Pulmonary artery endothelial cell (primary cell): ENCODE results near the gene PDE7B. TPM values are rescaled to one million over a fixed set of nuclear protein-coding genes. Genes with fewer than 3 reads are reported as not detected.
"Not testable (repeated sequence)": the region's sequence is repeated elsewhere in the genome, so short reads cannot be mapped to it uniquely, and the experiment has no call there.

Source experiments
- DNase-seq: peaks from one replicate; pipeline ENCODE4 v3.0.0-alpha.2; 2011; ENCODE audit warnings: low read depth, low spot score
- total RNA-seq: library from RNA; depleted of rRNA; stranded (reverse); fragments of >200 nt; gene quantifications from 2 replicates; pipeline ENCODE4 v1.2.3, GENCODE V29; 2014

Gene PDE7B
- total RNA-seq, 1 donor from 2014 or later, result 42.5 TPM

DNA sequence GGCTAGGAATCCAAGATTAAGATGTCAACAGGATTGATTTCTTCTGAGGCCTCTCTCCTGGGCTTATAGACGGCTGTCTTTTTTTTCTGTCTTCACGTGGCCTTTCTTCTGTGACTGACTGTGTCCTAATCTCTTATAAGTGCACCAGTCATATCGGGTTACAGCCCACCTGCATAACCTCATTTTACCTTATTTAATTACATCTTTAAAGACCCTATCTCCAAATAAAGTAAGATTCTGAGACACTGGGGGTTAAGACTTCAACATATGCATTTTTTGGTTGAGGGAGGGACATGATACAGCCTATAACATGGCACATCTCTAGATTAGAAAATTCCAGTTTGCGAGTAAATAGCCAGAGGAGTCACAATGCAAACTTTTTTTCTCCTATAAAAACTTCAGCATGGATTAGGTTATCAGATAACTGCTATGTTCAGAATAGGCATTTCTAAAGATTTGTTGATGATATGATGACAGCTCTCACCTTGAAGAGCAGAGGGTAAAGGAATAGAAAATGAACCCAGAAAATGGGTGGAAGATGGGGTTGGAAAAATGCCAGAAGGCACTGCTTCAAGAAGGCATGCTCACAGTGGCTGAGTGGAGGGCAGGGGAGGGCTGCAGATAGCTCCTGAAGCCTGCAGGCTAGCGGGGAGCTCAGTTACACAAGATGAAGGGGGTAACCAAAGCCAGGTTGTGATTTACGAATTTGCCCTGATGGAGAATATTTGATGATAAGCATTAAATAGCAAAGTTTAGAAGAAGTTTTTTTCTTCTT, 8.7 kb upstream of the PDE7B start:
- no peak for DNase-seq

DNA sequence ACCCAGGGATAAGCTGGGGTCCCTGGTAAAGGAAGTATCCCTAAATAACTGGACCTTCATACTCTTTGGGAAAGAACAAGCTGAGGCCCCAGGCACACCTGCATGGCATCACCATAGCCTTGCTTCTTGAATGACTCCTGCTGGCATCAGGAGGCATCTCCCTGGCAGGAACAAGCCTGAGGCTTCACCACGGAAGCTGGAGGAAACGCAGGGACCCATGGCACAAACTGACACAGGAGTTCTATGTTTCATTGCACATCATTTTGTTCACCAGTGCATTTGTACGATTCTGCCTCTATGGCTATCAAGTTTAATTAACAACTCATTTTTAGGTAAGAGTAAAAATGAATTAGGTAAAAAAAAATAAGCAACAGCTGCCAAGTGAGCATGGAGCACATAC, 619 bp upstream of the PDE7B start:
- no peak for DNase-seq

DNA sequence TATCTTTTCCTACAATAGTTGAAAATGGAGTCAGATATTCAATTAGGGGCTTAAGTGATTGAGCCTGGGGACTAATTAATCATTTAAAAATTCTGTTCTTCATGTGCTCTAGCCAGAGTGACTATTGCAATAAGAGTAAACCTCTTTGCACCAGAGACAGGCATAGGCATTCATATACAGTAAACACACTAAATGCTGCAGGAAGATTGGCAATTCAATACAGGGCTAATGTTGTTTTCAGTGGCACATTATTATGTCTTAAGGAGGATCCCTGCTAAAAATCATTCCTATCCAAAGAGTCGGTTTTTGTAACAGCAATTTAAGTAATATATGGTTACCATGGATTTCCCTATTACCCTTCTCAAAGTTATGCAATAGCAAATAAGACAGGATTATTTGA, 1.2 kb downstream of the PDE7B start:
- DNase-seq, result no peak

DNA sequence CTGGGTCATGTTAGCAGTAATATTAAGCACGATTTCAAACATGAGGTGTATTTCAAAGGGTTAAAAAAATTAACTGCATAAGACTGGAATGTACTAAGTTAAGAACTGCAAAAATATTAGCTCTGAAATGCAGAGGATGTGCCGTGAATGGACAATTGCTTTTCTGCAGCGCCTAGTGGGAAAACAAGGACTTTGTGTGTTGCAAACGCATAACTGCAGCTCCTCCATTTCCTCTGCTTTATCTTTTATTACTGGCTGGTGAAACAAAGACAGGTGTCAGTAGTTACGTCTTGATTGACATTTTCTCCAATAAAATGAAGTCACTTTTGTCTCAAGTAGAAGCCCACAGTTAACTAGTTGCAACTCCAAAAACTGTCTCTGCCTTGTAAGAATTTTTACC, 1.7 kb downstream of the PDE7B start:
- no peak for DNase-seq

DNA sequence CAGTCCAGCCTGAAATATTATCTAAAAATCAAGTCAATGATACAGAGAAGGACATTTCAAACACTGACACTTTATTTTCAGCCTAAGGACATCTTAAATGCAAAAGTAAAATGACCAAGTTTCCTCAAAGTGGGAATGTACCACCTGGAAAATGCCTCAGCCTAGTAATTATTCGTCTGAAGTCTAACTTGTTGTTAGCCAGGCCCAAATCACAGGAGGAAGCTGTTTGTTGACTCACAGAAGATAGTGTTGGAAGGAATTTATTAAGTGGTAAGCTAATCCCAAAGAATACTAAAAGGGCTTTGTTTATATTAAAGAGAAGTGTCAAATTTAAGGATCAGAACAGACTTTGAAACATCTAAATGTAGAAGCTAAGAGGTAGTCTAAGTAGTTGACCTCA, 2.5 kb downstream of the PDE7B start:
- DNase-seq, result no peak

DNA sequence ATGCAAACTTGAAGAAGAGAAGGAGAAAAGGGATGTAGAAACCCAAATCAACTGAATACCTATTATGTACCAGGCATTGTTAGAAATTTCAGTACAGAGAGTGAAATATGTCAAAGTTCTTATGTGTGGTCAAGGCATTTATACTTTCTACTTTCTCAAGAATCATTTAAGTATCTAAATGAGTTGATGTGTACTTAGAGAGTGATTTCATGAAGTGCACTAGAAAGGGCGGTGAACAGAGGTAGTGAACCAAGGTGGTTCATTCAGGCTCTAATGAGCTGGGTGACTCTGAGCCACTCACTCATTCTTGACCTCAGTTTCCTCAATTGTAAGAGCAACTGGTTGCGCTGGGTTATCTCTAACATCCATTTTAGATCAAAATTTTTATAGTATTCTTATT, 3.3 kb downstream of the PDE7B start:
- no peak for DNase-seq

DNA sequence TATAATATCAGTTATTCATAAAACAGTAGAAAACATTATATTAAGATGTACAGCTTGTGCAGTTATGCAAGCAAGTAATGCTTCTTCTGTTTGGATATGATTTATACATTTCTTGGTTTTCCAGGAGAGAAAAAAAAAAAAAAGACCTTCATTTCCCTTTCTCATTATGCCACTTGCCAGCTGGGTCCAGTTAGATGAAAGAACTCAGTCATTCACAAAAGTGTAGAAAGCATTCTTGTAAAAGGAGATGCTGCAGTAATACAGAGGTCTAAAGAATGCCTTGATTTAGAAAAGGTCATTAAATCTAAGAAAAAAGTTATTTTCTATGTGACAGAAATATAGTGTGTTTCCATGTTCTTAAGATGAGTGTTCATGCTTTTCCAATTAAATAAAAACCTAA, 7.4 kb downstream of the PDE7B start:
- DNase-seq, result no peak

DNA sequence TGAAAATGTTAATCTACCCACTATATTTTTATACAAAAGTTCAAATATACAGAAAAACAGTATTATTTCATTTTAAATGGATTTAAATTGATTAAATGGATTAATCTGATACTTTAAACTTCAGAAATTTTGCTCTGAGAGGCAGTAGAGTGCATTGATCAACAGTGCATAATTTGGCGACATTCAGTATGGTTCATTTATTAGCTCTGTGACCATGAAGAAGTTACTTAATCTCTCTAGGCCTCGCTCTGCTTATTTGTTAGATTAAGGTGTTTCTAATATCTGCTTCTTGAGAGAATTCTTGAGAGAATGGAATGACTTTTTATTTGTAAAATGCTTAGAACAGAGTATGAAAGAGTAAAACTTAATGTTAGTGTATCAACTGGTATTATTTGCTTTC, 8.9 kb downstream of the PDE7B start:
- DNase-seq, result no peak

DNA sequence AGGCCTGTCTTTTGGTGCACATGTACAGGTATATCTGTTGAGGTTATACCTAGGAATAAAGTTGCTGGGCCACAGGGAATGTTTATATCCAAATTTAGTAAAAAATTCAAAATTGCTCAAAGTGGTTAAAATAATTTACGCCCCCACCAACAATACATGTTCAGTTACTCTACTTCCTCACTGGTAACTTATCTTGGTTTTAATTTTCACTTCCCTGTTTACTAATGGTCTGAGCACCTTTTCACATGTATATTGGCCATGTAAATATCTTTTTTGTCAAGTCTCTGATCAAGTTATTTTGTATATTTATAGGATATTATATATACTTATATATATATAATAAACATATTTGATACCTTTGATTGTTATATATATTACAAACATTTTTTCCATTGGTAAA, 9.7 kb downstream of the PDE7B start:
- DNase-seq, result no peak

DNA sequence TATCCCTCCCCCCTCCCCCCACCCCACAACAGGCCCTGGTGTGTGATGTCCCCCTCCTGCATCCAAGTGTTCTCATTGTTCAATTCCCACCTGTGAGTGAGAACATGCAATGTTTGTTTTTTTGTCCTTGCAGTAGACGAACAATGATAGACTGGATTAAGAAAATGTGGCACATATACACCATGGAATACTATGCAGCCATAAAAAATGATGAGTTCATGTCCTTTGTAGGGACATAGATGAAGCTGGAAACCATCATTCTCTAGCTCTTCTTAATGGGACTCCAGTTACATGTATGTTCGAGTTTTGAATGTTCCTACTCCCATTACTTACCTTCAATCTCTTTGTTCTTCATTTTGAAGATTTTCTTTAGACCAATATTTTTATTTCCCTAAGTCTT, 13.4 kb downstream of the PDE7B start:
- DNase-seq, result not testable (repeated sequence)

DNA sequence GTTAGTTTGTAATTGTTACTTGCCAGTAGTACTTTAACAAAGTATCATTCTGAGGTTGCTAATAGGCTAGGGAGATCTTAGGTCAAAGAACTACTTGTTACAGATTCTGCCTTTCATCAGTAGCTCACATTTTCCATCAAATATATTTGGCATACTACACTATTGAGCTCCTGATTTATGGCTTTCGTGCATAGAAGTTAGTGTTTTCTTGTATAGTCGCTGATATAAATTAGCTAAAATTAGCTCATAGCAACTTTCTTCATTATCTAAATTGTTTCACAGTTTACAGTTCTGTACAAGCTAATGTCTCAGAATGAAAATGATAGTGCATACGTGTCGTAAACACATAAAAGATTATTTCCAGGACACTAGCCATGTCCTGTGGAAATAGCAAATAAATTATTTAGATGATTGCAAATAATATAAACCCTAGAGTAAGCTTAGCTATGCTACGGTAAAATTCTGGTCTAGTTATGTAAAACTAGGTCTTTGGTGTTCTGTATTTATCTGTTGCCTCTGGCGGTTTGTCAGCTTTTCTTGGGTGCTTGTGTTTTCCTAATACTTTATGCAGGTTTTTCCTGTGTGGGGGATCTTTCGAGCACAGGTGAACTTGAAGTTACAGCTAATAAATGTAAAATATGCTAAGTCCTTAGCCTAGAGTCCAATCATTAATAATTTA, 15.1 kb downstream of the PDE7B start:
- no peak for DNase-seq

DNA sequence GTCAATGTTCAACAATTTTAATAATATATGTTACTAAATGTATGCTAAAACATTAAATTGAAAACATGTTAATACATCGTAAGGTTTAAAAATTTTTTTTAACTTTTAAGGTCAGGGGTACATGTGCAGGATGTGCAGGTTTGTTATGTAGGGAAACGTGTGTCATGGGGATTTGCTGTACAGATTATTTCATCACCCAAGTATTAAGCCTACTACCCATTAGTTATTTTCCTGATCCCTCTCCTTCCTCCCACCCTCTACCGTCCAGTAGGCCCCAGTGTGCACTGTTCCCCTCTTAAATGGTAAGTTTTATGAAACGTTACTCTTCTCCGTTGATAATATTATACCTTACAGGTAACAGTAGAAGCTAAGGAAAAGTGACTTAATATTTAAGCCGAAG, 15.8 kb downstream of the PDE7B start:
- no peak for DNase-seq

DNA sequence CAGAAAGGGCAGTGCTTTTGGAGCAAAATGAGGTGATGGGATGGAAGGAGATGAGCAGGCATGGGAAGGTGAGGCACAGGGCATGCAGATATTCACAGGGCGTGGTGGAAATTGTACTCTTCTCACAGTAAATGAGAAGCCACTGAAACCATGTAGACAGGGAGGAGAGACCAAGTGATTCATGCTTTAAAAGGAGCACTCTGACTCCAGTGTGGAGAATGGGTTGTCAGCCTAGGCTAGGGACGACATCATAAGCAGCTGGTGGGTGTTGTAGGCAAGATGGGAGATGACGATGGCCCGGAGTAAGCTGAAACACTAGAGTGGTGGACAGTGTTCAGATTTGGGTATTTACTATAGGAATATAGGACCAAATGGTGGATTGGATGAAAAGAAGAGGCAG, 18.4 kb downstream of the PDE7B start:
- no peak for DNase-seq

DNA sequence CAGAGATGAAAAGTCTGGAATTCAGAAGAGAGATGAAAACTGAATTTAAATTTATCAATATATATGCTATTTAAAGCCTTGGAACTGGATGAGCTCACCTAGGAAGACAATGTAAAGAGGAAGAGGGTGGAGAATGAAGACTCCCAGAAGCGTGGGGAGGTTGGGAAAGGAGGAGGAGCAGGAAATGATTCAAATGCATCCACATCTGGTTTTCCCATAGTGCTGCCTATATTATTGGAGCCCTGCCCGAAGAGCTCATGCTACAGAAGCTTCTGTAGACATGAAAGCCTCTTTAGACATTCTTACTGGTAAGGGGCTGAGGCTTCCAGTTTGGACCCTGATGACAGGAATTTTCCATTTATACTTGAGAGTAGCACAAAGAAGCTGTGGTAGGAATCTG, 19.2 kb downstream of the PDE7B start:
- DNase-seq, result no peak

DNA sequence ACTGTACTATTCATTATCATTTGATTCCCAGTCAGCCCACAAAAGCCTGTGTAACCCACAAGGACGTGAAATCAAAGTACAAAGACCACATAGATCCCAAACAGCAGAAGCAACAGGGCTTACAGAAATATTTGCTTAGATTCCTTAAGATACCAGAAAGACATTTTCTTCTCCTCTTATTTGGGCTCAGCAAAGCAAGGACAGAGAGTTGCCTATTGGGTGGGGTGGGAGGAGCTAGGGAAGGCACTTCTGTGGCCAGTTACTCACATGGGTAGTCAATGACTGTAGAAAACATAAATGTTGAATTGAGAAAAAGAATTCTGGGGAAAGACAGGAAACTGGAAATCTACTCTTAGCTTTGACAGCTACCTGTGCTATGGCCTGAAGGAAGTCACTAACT, 19.8 kb downstream of the PDE7B start:
- no peak for DNase-seq

DNA sequence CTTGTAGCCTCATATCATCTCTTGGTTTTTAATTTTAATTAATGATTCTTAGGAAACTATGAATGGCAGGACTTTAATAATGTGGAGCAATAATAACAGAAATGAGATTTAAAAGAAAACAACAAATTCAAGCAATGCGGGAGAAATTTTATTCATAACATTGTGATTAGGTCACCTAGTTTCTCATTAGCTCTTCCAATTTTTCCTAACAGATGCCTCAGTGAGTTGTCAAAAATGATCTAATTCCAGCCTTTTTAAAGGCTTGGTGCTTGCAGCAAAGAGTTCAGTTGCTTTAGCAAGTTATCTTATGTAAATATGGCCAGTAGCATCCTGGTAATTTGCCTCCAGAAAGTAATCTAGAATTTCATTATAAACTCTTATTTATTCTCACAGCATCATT, 20.4 kb downstream of the PDE7B start:
- DNase-seq, result no peak

DNA sequence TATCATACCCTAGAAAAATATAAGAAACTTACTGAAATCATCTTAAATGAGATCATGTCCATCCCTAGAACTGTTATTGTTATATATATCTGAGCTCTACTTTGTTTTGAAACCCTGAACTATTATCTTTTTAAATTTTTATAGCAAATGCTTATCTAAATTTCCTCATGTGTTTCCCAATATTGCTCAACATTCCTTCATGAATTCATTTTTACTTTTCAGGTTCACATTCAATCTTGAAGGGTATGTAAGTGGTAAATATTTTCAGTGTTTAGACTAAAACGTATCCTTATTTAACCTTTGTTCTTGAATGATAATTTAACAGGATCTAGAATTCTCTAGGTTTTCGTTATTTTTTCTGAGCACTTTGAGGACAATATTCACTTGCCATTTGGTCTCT, 23.9 kb downstream of the PDE7B start:
- no peak for DNase-seq

DNA sequence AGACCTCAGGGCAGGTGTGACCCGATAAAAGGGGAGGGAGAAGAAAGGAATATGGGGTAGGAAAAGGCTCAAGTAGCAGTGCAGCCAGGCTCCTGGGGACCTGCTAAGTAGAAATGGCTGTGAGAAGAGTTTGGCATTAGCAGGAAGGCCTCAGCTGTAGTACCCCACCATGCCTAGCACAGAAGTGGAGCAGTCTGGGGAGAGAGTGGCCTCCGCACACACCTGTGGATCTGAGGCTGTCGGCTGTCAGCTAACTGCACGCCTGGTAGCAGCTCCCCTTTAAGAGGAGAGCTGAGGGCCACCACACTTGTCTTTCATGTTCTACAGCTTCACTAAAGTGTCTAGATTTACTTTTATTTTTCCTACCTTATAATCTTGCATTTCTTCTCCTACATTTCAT, 24.6 kb downstream of the PDE7B start:
- DNase-seq, result no peak

DNA sequence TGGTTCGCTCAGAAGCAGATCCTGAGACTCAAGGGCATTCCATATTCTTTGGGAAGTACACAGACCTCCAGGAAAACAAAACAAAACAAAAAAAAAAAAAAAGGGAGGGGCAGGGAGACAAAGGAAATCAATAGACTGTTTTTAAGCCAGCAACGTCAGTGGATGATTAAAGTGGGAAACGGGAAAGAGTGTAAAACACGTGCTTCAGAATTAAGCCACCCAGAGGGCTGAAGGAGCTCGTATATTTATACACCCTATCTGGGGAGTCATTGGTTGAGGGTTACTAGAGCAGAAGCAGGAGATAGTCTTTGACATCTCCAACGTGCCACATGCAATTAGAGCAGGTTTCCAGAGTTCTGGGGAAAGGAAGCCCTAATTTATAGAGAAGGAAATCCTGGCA, 26.2 kb downstream of the PDE7B start:
- DNase-seq, result no peak

DNA sequence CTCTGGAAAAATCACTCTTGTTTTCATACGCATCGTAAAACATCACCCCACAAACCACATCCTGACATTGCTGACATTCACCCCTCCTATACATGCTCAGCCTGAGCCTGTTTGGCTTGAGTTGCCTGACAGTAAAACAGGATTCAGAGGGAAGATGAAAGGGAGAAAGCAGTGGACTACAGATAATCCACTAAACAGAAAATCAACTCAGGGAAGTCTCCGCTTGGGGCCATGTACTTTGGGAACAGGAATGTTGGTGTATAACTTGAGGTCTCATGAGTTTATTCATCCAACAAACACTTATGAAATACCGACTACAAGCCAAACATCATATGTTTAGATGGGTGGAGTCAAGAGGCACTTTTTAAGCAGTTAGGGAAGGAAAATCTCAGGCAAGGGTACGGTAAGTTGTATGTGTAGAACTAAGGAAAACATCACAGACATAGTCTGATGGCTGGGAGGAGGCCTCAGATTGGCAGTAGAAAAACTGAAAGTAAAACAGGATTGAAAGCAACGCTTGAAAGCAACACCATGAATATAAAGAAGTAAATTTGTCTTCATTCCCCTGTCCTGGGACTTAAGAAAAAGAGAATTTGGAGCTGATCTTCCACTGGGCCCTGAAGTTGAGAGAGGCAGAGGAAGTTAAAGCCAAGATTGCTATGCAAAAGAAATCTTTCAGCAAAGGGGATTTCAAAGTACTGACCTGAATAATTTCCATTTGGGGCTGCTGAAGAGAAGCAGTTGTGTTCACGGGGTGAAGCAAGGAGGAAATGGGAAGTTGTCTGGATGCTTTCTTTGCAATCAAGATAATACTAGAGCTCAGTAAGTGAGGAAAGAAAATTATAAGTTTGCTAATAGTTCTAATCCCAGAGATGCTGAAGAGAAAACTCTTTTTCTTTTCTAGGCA, 28.8 kb downstream of the PDE7B start:
- DNase-seq, result no peak

DNA sequence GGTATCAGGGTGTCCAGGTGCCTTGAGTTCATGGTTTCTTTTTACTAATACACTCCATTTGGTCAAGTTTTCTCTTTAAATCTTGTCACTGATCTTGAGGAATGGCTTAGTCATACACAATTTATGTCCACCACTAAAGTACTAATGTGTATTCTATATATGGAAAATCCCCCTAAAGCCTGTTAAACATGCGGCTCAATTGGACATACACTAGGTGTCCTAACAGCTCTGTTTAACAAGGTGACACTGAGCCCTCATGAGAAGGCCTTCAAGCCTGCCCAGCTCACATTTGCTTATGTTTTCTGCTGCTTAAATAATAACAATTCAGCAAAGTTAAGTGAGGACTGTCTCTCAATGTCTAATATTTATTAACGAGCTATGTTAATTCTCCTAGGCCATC, 31.5 kb downstream of the PDE7B start:
- no peak for DNase-seq

DNA sequence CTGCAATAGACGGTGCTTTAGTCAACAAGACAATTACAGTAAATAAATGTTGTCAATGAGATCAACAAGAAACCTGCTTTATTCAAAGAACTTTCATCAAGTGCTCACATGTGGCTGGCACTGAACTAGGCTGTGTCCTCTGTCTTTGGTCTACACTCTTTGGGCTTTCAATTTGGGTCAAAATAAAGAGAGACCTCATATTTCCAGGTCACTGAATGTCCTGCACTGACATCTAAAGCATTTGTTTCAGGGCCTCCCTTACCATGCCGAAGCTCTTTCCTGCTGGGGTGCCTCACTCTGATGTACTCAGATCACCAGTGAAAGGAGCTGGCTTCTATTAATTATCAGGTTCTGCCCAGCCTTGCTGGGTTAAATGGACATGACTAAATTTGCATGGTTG, 32.0 kb downstream of the PDE7B start:
- DNase-seq, result no peak
